Activated naive CD8-positive, alpha-beta T cell treated with anti-CD3 and anti-CD28 coated beads, Interleukin-2, amount 10 ng/mL, durations not matched to agents 7 days and 5 days (primary cell): ENCODE measurements around the gene TESMIN. TPM values are rescaled to one million over a fixed set of nuclear protein-coding genes. Genes with fewer than 3 reads are reported as not detected.

Experiments used
- ATAC-seq: fragments of 150-1000 bp; cut with Tn5 transposase; one replicate; pipeline ENCODE4 v1.10.0; 2021; ENCODE audit warnings: low read depth, moderate library complexity
- POLR2A ChIA-PET: fragments of 350-600 bp; sonication (Branson Sonifier 250); formaldehyde crosslinking; loops from one replicate; lab custom pipeline; 2021; ENCODE audit warnings: antibody characterized with exemption; lab: Charles Lee
- DNase-seq: peaks from one replicate; pipeline ENCODE4 v3.0.0; 2021
- H3K27ac Mint-ChIP-seq: one replicate; pipeline ENCODE4 v1.8.0; 2022; ENCODE audit warnings: mild to moderate bottlenecking, mixed read lengths
- H3K27me3 Mint-ChIP-seq: one replicate; pipeline ENCODE4 v1.8.0; 2022; ENCODE audit warnings: mild to moderate bottlenecking, moderate library complexity, mixed read lengths
- H3K36me3 Mint-ChIP-seq: one replicate; pipeline ENCODE4 v1.8.0; 2021; ENCODE audit warnings: mild to moderate bottlenecking, mixed read lengths
- H3K4me1 Mint-ChIP-seq: one replicate; pipeline ENCODE4 v1.8.0; 2021; ENCODE audit warnings: mixed read lengths
- H3K4me3 Mint-ChIP-seq: one replicate; pipeline ENCODE4 v1.8.0; 2022; ENCODE audit warnings: mild to moderate bottlenecking, moderate library complexity, mixed read lengths
- H3K9me3 Mint-ChIP-seq: one replicate; pipeline ENCODE4 v1.8.0; 2021; ENCODE audit warnings: mixed read lengths
- total RNA-seq, 2 experiments: library from RNA; stranded (reverse); gene quantifications; one replicate each; pipeline ENCODE4 v1.2.3, GENCODE V29; 2021

The TESMIN gene
- total RNA-seq, 2 experiments from 2014 or later = 9.2 to 10.5 TPM

GRCh38 chr11:68664141-68664540 lies 87.2 kb downstream of the TESMIN start:
- POLR2A ChIA-PET = no interaction called here
- Mint-ChIP-seq H3K27me3 (no peaks in the 10 kb centered on the region), H3K4me3 (no peak overlapping the region), H3K4me1 (no peaks in the 10 kb centered on the region), H3K9me3 (no peaks in the 10 kb centered on the region), H3K36me3 (no peaks in the 10 kb centered on the region), H3K27ac (no peak overlapping the region)
- ATAC-seq (no peak), DNase-seq (no peak)

DNA sequence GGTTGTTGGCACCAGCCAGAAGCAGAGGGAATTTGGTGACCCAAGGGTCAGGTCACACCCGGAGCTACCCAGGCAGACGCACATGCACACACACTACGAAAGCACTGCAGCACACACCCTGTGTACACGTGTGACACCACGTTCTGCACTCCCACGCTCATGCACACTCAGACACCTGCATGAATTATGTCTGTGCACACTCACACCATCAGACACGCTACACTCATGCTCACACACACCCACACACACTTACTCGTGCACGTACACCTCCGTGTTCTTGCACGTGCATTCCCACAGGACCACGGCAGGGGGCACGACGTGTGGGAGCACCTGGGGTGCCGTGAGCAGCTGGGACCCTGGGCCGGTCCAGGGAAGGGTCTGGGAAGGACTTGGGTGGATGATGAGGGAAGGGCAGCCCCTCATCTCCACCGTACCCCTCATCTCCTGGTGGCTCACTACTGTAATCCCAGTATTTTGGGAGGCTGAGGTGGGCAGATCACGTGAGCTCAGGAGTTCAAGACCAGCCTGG lies 87.8 kb downstream of the TESMIN start:
- no peak for DNase-seq
- no peaks in the 10 kb centered on the region for H3K4me1 Mint-ChIP-seq
- no peak for ATAC-seq
- no peaks in the 10 kb centered on the region for H3K36me3 Mint-ChIP-seq
- POLR2A ChIA-PET = no interaction called here
- no peaks in the 10 kb centered on the region for H3K9me3 Mint-ChIP-seq
- H3K4me3 Mint-ChIP-seq = no peak overlapping the region
- no peak overlapping the region for H3K27ac Mint-ChIP-seq
- H3K27me3 Mint-ChIP-seq = no peaks in the 10 kb centered on the region

GRCh38 chr11:68661697-68662603 lies 89.4 kb downstream of the TESMIN start:
- ATAC-seq (no peak), DNase-seq (no peak)
- Mint-ChIP-seq H3K27ac (no peak overlapping the region), H3K36me3 (no peaks in the 10 kb centered on the region), H3K27me3 (peaks cover 2% of the 10 kb centered on the region), H3K4me1 (peaks cover 2% of the 10 kb centered on the region), H3K9me3 (no peaks in the 10 kb centered on the region), H3K4me3 (no peak overlapping the region)
- POLR2A ChIA-PET = no interaction called here

GRCh38 chr11:68661014-68661413 lies 90.3 kb downstream of the TESMIN start:
- ATAC-seq (no peak), DNase-seq (no peak)
- Mint-ChIP-seq H3K4me3 (no peak overlapping the region), H3K27ac (no peak overlapping the region), H3K27me3 (peaks cover 2% of the 10 kb centered on the region), H3K9me3 (no peaks in the 10 kb centered on the region), H3K36me3 (no peaks in the 10 kb centered on the region), H3K4me1 (peaks cover 2% of the 10 kb centered on the region)
- POLR2A ChIA-PET = no interaction called here

GRCh38 chr11:68660066-68660810 lies 91.1 kb downstream of the TESMIN start:
- no peak for ATAC-seq
- Mint-ChIP-seq H3K9me3 (no peaks in the 10 kb centered on the region), H3K27ac (no peak overlapping the region), H3K27me3 (peaks cover 2% of the 10 kb centered on the region), H3K4me1 (peaks cover 2% of the 10 kb centered on the region), H3K36me3 (no peaks in the 10 kb centered on the region), H3K4me3 (no peak overlapping the region)
- no peak for DNase-seq
- POLR2A ChIA-PET = no interaction called here

GRCh38 chr11:68659158-68659921 lies 92.0 kb downstream of the TESMIN start:
- POLR2A ChIA-PET = no interaction called here
- H3K27me3 Mint-ChIP-seq = peaks cover 2% of the 10 kb centered on the region
- no peaks in the 10 kb centered on the region for H3K9me3 Mint-ChIP-seq
- no peak for DNase-seq
- H3K4me1 Mint-ChIP-seq = peaks cover 2% of the 10 kb centered on the region
- H3K36me3 Mint-ChIP-seq = no peaks in the 10 kb centered on the region
- H3K27ac Mint-ChIP-seq = no peak overlapping the region
- no peak overlapping the region for H3K4me3 Mint-ChIP-seq
- ATAC-seq = no peak

GRCh38 chr11:68658661-68659060 lies 92.7 kb downstream of the TESMIN start:
- no peak overlapping the region for H3K27ac Mint-ChIP-seq
- peaks cover 2% of the 10 kb centered on the region for H3K4me1 Mint-ChIP-seq
- H3K36me3 Mint-ChIP-seq = no peaks in the 10 kb centered on the region
- H3K9me3 Mint-ChIP-seq = no peaks in the 10 kb centered on the region
- H3K4me3 Mint-ChIP-seq = no peak overlapping the region
- POLR2A ChIA-PET = no interaction called here
- peaks cover 2% of the 10 kb centered on the region for H3K27me3 Mint-ChIP-seq
- ATAC-seq (no peak), DNase-seq (no peak)

GRCh38 chr11:68658097-68658496 lies 93.2 kb downstream of the TESMIN start:
- no peak overlapping the region for H3K27ac Mint-ChIP-seq
- no peak overlapping the region for H3K4me3 Mint-ChIP-seq
- ATAC-seq (no peak), DNase-seq (no peak)
- peaks cover 2% of the 10 kb centered on the region for H3K4me1 Mint-ChIP-seq
- POLR2A ChIA-PET = no interaction called here
- no peaks in the 10 kb centered on the region for H3K36me3 Mint-ChIP-seq
- no peaks in the 10 kb centered on the region for H3K9me3 Mint-ChIP-seq
- H3K27me3 Mint-ChIP-seq = peaks cover 2% of the 10 kb centered on the region

Other genes starting within 250 kb of the TESMIN start
- gene GAL, start 67.0 kb downstream of the TESMIN start, total RNA-seq = not detected
- 10 to 100 TPM; 47.1 to 52.2 TPM for gene CPT1A, start 90.4 kb upstream of the TESMIN start, total RNA-seq
- gene MRPL21, start 152.3 kb upstream of the TESMIN start, total RNA-seq = 10 to 100 TPM; 46.9 to 49.3 TPM
- 10 to 100 TPM; 29.7 to 32.8 TPM for gene IGHMBP2, start 152.4 kb upstream of the TESMIN start, total RNA-seq
- not detected for gene MRGPRD, start 229.5 kb upstream of the TESMIN start, total RNA-seq